Smooth muscle cell (in vitro differentiated cells): ENCODE measurements around the gene INPP4B. TPM values are rescaled to one million over a fixed set of nuclear protein-coding genes. Genes with fewer than 3 reads are reported as not detected.

Source experiments
- DNase-seq: peaks from one replicate; lab custom pipeline; 2025; ENCODE audit not compliant: unreplicated experiment; lab: John Stamatoyannopoulos, UW
- H2AFZ ChIP-seq: fragments of 200-600 bp; sonication (generic); 2 replicates; pipeline ENCODE4 v1.6.0; 2016; ENCODE audit warnings: antibody characterized with exemption, low read depth, mild to moderate bottlenecking
- H3F3A ChIP-seq: fragments of 200-600 bp; sonication (generic); 2 replicates; pipeline ENCODE4 v1.6.0; 2017; ENCODE audit warnings: antibody characterized with exemption, low read depth
- H3K27ac ChIP-seq: fragments of 200-600 bp; sonication (generic); 2 replicates; pipeline ENCODE4 v1.5.1; 2016; ENCODE audit warnings: low read depth, mild to moderate bottlenecking
- H3K27me3 ChIP-seq: fragments of 200-600 bp; sonication (generic); 2 replicates; pipeline ENCODE4 v1.6.1; 2016; ENCODE audit warnings: low read depth, mild to moderate bottlenecking
- H3K36me3 ChIP-seq: fragments of 200-600 bp; sonication (generic); 2 replicates; pipeline ENCODE4 v1.5.1; 2016; ENCODE audit warnings: low read depth
- H3K4me1 ChIP-seq: fragments of 200-600 bp; sonication (generic); 2 replicates; pipeline ENCODE4 v1.5.1; 2016; ENCODE audit warnings: low read depth
- H3K4me2 ChIP-seq: fragments of 200-600 bp; sonication (generic); 2 replicates; pipeline ENCODE4 v1.6.0; 2016; ENCODE audit warnings: mild to moderate bottlenecking
- H3K4me3 ChIP-seq: fragments of 200-600 bp; sonication (generic); 2 replicates; pipeline ENCODE4 v1.5.1; 2016; ENCODE audit warnings: mild to moderate bottlenecking
- H3K79me2 ChIP-seq: fragments of 200-600 bp; sonication (generic); 2 replicates; pipeline ENCODE4 v1.6.0; 2016; ENCODE audit warnings: low read depth, mild to moderate bottlenecking
- H3K9ac ChIP-seq: fragments of 200-600 bp; sonication (generic); 2 replicates; pipeline ENCODE4 v1.6.0; 2016; ENCODE audit warnings: low read depth
- H3K9me3 ChIP-seq: fragments of 200-600 bp; sonication (generic); replicated peaks from 2 replicates; pipeline ENCODE4 v1.5.1; 2016; ENCODE audit warnings: low read depth
- H4K20me1 ChIP-seq: fragments of 200-600 bp; sonication (generic); 2 replicates; pipeline ENCODE4 v1.6.0; 2016; ENCODE audit warnings: low read depth
- CTCF ChIP-seq: fragments of 200-600 bp; sonication (generic); IDR thresholded peaks from 2 replicates; pipeline ENCODE4 v1.5.1; 2017; ENCODE audit warnings: borderline replicate concordance, mild to moderate bottlenecking, antibody characterized with exemption; ENCODE audit not compliant: insufficient read depth, poor library complexity, severe bottlenecking
- WGBS: methylation state at CpG from one replicate; pipeline ENCODE4 v1.1.7; 2016; ENCODE audit warnings: low lambda C conversion rate; 5-methylcytosine and 5-hydroxymethylcytosine counted together
- polyA plus RNA-seq: library from polyadenylated mRNA; unstranded; fragments of >200 nt; fragmentation: Nextera tagmentation; extraction: Ambion mirVana; gene quantifications from 2 replicates; pipeline ENCODE4 v1.2.1, GENCODE V29; 2016
- total RNA-seq: library from RNA; depleted of rRNA; stranded (reverse); fragments of >200 nt; gene quantifications from 2 replicates; pipeline ENCODE4 v1.2.3, GENCODE V29; 2014

The INPP4B gene
- total and polyA plus RNA-seq, 2 experiments from 2014 or later = 2.0 to 10.9 TPM

GRCh38 chr4:142144813-142145212, 701.3 kb downstream of the INPP4B start:
- H3K4me2 ChIP-seq = no peak overlapping the region
- H3K9me3 ChIP-seq = no peaks in the 10 kb centered on the region
- no peak for TF ChIP-seq CTCF
- H3K4me1 ChIP-seq = no peaks in the 10 kb centered on the region
- H3K27me3 ChIP-seq = no peaks in the 10 kb centered on the region
- H3K27ac ChIP-seq = no peak overlapping the region
- no peaks in the 10 kb centered on the region for H4K20me1 ChIP-seq
- H3K36me3 ChIP-seq = no peaks in the 10 kb centered on the region
- DNase-seq = no peak
- no peak overlapping the region for H2AFZ ChIP-seq
- H3K9ac ChIP-seq = no peak overlapping the region
- H3K79me2 ChIP-seq = no peaks in the 10 kb centered on the region
- 97% methylated on average over 1 of the region's 1 CpG for WGBS
- H3F3A ChIP-seq = no peaks in the 10 kb centered on the region
- H3K4me3 ChIP-seq = no peak overlapping the region

GRCh38 chr4:142142366-142143054, 703.6 kb downstream of the INPP4B start:
- no peak overlapping the region for H2AFZ ChIP-seq
- no peak overlapping the region for H3K9ac ChIP-seq
- TF ChIP-seq CTCF = no peak
- no peak overlapping the region for H3K27ac ChIP-seq
- no peak overlapping the region for H3K4me2 ChIP-seq
- H3K79me2 ChIP-seq = no peaks in the 10 kb centered on the region
- no peaks in the 10 kb centered on the region for H3K4me1 ChIP-seq
- no peak overlapping the region for H3K4me3 ChIP-seq
- no peaks in the 10 kb centered on the region for H3K27me3 ChIP-seq
- no peaks in the 10 kb centered on the region for H3F3A ChIP-seq
- H3K36me3 ChIP-seq = no peaks in the 10 kb centered on the region
- DNase-seq = no peak
- H4K20me1 ChIP-seq = no peaks in the 10 kb centered on the region
- 91% methylated on average over 2 of the region's 2 CpGs for WGBS
- no peaks in the 10 kb centered on the region for H3K9me3 ChIP-seq

GRCh38 chr4:142141224-142141623, 704.9 kb downstream of the INPP4B start:
- H4K20me1 ChIP-seq = no peaks in the 10 kb centered on the region
- 69% methylated on average over 2 of the region's 2 CpGs for WGBS
- no peaks in the 10 kb centered on the region for H3K9me3 ChIP-seq
- H3F3A ChIP-seq = no peaks in the 10 kb centered on the region
- H3K36me3 ChIP-seq = no peaks in the 10 kb centered on the region
- H3K4me2 ChIP-seq = no peak overlapping the region
- H3K4me1 ChIP-seq = no peaks in the 10 kb centered on the region
- no peak overlapping the region for H3K4me3 ChIP-seq
- no peak overlapping the region for H3K27ac ChIP-seq
- no peak for DNase-seq
- no peak overlapping the region for H2AFZ ChIP-seq
- no peaks in the 10 kb centered on the region for H3K27me3 ChIP-seq
- H3K9ac ChIP-seq = no peak overlapping the region
- no peak for TF ChIP-seq CTCF
- H3K79me2 ChIP-seq = no peaks in the 10 kb centered on the region

GRCh38 chr4:142130666-142131065, 715.4 kb downstream of the INPP4B start:
- DNase-seq = no peak
- H3F3A ChIP-seq = no peaks in the 10 kb centered on the region
- no peaks in the 10 kb centered on the region for H3K27me3 ChIP-seq
- H4K20me1 ChIP-seq = no peaks in the 10 kb centered on the region
- H3K4me2 ChIP-seq = no peak overlapping the region
- TF ChIP-seq CTCF = no peak
- H3K79me2 ChIP-seq = no peaks in the 10 kb centered on the region
- H3K9ac ChIP-seq = no peak overlapping the region
- H3K4me3 ChIP-seq = no peak overlapping the region
- H3K9me3 ChIP-seq = no peaks in the 10 kb centered on the region
- H3K27ac ChIP-seq = no peak overlapping the region
- no peaks in the 10 kb centered on the region for H3K4me1 ChIP-seq
- H3K36me3 ChIP-seq = no peaks in the 10 kb centered on the region
- WGBS = 69% methylated on average over 1 of the region's 1 CpG
- no peak overlapping the region for H2AFZ ChIP-seq
